ENCODE data around the gene MPP2. TPM values are rescaled to one million over a fixed set of nuclear protein-coding genes. Genes with fewer than 3 reads are reported as not detected.

The MPP2 gene
- total and polyA plus RNA-seq, 2 donors (not counting 3 experiments of a cell fraction or from before 2014, with no cell fraction given) = 1.4 to 1.6 TPM

DNA sequence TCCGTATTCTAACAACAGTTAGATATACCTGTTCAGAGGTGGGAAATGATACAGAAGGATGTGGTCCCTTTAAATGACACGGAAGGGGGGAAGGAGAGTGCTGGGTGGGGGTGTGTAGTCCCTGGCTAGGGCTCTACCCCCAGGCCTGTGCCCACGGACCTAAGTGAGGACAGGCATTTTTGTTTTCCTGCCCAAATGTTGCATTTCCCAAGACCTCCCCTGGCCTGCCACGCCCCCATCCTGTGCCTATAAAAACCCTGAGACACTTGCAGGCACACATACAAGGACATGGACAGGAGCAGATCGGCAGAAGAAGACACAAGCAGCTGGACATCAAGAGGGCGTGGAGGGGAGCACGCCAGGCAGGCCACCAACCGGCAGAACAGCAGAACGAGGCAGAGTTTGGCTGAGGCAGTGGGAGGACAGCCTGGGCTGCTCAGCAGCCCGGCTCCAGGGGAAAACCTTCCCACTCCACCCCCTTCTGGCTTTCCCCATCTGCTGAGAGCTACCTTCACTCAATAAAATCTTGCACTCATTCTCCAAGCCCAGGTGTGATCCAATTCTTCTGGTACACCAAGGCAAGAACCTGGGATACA, 13.3 kb upstream of the MPP2 start:
- H2AFZ ChIP-seq (ENCODE audit: low read depth, low read length) = no peak overlapping the region
- no peaks in the 10 kb centered on the region for H3K36me3 ChIP-seq (ENCODE audit: control insufficient read depth in 2 of 2, extremely low read depth in 1 of 2, insufficient read depth in 2 of 2, low read length in 2 of 2)
- peaks cover 33 to 39% of the 10 kb centered on the region in 2 experiments for H3K27me3 ChIP-seq (ENCODE audit: control insufficient read depth in 2 of 2, insufficient read depth in 2 of 2, low read length in 2 of 2)
- ChIA-PET CTCF (interaction anchor here (2.8 kb wide), 1 partner anchor 10 kb away, joined by 18 read pairs; no protein-coding TSS in a partner anchor), POLR2A (no interaction called here)
- no peak overlapping the region for H3K27ac ChIP-seq (ENCODE audit: insufficient read depth, low read depth, low read length)
- H3K4me3 ChIP-seq (replicated peaks in 1 of 3; ENCODE audit: insufficient read depth in 1 of 3, low read depth in 1 of 3, low read length in 3 of 3) = no peak overlapping the region
- no peak overlapping the region for H3K9ac ChIP-seq (replicated peaks; ENCODE audit: extremely low read depth, insufficient read depth, low read length)
- H3K9me3 ChIP-seq (replicated peaks; ENCODE audit: control insufficient read depth, insufficient read depth, low read length) = no peaks in the 10 kb centered on the region
- H4K20me1 ChIP-seq (replicated peaks; ENCODE audit: control insufficient read depth, extremely low read depth, insufficient read depth, low read length) = no peaks in the 10 kb centered on the region
- DNase-seq (ENCODE audit: low read depth, low spot score) (no peak), FAIRE-seq (no peak)
- TF ChIP-seq EZH2 (IDR thresholded peaks at IDR 0.05; ENCODE audit: borderline replicate concordance, low read depth, low read length, severe bottlenecking) = no peak
- no peak for TF ChIP-seq FOS (IDR thresholded peaks at IDR 0.05; ENCODE audit: borderline replicate concordance, insufficient read depth, low read length)
- no peak for TF ChIP-seq POLR2AphosphoS5 (IDR thresholded peaks at IDR 0.05; ENCODE audit: insufficient read depth, low read depth, low read length)
- no peak for TF ChIP-seq GATA2 (IDR thresholded peaks at IDR 0.05; ENCODE audit: insufficient read depth, insufficient read length, low read depth, low read length)
- TF ChIP-seq, protein P1, sequence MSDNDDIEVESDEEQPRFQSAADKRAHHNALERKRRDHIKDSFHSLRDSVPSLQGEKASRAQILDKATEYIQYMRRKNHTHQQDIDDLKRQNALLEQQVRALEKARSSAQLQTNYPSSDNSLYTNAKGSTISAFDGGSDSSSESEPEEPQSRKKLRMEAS (IDR thresholded peaks at IDR 0.05; ENCODE audit: insufficient read depth, insufficient read length) = no peak
- TF ChIP-seq MYC (IDR thresholded peaks at IDR 0.05; ENCODE audit: low read depth, low read length) = no peak
- TF ChIP-seq, protein P2, sequence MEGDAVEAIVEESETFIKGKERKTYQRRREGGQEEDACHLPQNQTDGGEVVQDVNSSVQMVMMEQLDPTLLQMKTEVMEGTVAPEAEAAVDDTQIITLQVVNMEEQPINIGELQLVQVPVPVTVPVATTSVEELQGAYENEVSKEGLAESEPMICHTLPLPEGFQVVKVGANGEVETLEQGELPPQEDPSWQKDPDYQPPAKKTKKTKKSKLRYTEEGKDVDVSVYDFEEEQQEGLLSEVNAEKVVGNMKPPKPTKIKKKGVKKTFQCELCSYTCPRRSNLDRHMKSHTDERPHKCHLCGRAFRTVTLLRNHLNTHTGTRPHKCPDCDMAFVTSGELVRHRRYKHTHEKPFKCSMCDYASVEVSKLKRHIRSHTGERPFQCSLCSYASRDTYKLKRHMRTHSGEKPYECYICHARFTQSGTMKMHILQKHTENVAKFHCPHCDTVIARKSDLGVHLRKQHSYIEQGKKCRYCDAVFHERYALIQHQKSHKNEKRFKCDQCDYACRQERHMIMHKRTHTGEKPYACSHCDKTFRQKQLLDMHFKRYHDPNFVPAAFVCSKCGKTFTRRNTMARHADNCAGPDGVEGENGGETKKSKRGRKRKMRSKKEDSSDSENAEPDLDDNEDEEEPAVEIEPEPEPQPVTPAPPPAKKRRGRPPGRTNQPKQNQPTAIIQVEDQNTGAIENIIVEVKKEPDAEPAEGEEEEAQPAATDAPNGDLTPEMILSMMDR (IDR thresholded peaks at IDR 0.05; ENCODE audit: extremely low read depth in 1 of 2, insufficient read depth in 1 of 2, low read depth in 1 of 2, low read length in 2 of 2) = no peak
- TF ChIP-seq POLR2A (IDR thresholded peaks at IDR 0.05; ENCODE audit: low read depth, low read length) = no peak
- no peak for TF ChIP-seq JUN (IDR thresholded peaks at IDR 0.05; ENCODE audit: borderline replicate concordance, insufficient read depth, insufficient read length, low read depth)
- no peaks in the 10 kb centered on the region for H3K4me1 ChIP-seq (ENCODE audit: control insufficient read depth, extremely low read depth, insufficient read depth, low read length)
- no peaks in the 10 kb centered on the region for H3K9me1 ChIP-seq (replicated peaks; ENCODE audit: control insufficient read depth, extremely low read depth, insufficient read depth, low read length)
- dilution Hi-C loops (cut with MboI; ENCODE audit: extremely low pct_ligation_motif_present, low sequenced_read_pairs) = no loop called here
- BruUV-seq (replicated peaks) = no TSS peak
- no peaks in the 10 kb centered on the region for H3K79me2 ChIP-seq (ENCODE audit: control insufficient read depth, insufficient read depth, low read length)
- H3K4me2 ChIP-seq (ENCODE audit: insufficient read depth, low read length) = no peak overlapping the region
- intact Hi-C loops (cut with micrococcal nuclease) = no loop called here
